Ovary (tissue), 3 donors: Measurements from ENCODE around the gene EXOC3.

Experiments used
- CTCF ChIP-seq, 3 donors: fragments of 450-650 bp in 2 of 3; fragments of 200-600 bp in 1 of 3; IDR thresholded peaks; one replicate each; pipeline versions ENCODE4 v1.5.1 to v1.8.0; 2016 to 2022; ENCODE audit warnings: antibody characterized with exemption in 3 of 3, mild to moderate bottlenecking in 1 of 3
- POLR2A ChIP-seq: fragments of 450-650 bp; IDR thresholded peaks from one replicate; pipeline ENCODE4 v1.6.1; 2017; ENCODE audit warnings: antibody characterized with exemption, mild to moderate bottlenecking, moderate library complexity
- donor health status: DM: no; HTN: no; CAD: no.

- no peak for TF ChIP-seq CTCF (IDR thresholded peaks at IDR 0.05)
- TF ChIP-seq POLR2A: no peak
These were observed 48.3 kb upstream of the EXOC3 start for GRCh38 chr5:394671-395155.
